Measurements from ENCODE around the gene DIPK1A.

- TF ChIP-seq, protein P1, sequence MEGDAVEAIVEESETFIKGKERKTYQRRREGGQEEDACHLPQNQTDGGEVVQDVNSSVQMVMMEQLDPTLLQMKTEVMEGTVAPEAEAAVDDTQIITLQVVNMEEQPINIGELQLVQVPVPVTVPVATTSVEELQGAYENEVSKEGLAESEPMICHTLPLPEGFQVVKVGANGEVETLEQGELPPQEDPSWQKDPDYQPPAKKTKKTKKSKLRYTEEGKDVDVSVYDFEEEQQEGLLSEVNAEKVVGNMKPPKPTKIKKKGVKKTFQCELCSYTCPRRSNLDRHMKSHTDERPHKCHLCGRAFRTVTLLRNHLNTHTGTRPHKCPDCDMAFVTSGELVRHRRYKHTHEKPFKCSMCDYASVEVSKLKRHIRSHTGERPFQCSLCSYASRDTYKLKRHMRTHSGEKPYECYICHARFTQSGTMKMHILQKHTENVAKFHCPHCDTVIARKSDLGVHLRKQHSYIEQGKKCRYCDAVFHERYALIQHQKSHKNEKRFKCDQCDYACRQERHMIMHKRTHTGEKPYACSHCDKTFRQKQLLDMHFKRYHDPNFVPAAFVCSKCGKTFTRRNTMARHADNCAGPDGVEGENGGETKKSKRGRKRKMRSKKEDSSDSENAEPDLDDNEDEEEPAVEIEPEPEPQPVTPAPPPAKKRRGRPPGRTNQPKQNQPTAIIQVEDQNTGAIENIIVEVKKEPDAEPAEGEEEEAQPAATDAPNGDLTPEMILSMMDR (IDR thresholded peaks at IDR 0.05 in 8 of 11, conservative IDR thresholded peaks at IDR 0.05 in 3 of 11): no peak
- TF ChIP-seq POLR2A (IDR thresholded peaks at IDR 0.05): no peak
Observed at GRCh38 chr1:92929461-92929860, 31.8 kb downstream of the DIPK1A start.

Data from spleen (tissue), 7 donors.